Stimulated activated CD4-positive, alpha-beta T cell treated with anti-CD3 and anti-CD28 coated beads, TNF-alpha, amount 100 ng/mL, for 1 hour (primary cell): ENCODE data around the gene RUNX1.

ENCODE experiments used
- DNase-seq, 3 donors: peaks; one replicate each; pipeline ENCODE4 v3.0.0-alpha.2; 2020; ENCODE audit warnings: low read depth in 3 of 3, low spot score in 1 of 3

The RUNX1 gene

DNA sequence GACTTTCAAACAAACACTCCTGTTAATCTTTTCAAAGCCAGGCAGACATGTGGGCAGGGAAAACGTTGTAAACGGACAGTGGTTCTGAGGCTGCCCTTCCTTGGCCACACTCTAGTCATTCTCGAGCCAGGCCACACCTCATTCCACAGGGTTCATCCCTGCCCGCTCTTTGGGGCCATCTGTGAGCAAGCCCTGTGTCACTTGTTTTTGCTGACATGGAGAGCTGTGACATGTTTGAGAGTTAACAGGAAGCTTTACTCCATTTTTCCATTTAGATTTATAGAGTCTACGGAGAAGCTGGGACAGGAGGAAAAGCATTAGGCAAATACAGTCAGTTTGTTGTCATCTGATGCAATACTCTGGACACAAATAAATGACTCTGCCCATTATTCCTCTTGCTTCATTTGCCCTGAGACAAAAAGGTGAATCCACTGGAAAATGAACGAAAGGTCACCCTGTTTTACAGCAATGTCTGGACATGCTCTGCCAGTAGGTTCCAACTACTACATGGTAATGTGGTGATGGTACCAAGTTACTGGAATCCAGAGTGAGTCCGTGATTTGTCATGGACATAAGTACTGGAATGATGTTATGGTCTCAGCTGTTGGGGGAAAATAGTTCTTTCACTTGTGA, 253.4 kb downstream of the RUNX1 start:
- DNase-seq = no peak

- DNase-seq = no peak
Measured at GRCh38 chr21:34795175-34795547, 253.9 kb downstream of the RUNX1 start.

- no peak for DNase-seq
Measured at GRCh38 chr21:34794686-34795085, 254.4 kb downstream of the RUNX1 start.

DNA sequence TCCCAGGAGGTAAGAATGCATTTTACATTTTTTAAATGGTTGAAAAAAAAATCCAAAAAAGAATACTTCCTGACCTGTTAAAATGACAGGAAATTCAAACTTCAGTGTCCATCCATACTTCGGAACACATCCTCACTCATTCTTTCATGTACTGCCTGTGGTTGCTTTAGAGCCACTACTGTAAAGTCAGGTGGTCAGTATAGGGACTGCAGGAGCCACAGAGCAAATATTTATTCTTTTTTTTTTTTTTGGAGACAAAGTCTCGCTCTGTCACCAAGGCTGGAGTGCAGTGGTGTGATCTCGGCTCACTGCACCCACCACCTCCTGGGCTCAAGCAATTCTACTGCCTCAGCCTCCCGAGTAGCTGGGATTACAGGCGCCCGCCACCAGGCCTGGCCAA, 255.6 kb downstream of the RUNX1 start:
- no peak for DNase-seq

DNA sequence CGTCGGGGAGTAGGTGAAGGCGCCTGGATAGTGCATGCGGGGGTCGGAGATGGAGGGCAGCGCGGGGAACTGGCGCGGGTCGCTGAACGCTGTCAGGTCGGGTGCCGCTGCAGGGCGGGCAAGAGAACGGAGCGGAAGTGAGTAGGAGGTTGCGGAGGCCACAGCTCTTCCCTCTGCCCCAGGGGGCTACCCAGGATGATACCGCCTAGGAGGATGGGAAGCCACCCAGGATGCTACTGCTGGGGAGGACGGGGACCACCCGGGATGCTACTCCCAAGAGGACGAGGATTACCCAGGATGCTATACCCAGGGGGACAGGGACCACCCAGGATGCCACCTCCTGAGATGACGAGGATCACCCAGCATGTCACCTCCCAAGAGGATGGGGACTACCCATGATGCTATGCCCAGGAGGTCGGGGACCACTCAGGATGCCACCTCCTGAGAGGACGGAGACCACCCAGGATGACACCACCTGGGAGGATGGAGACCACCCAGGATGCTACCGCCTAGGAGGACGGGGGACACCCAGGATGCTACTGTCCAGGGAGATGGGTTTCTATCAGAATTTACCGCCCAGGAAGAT, 256.5 kb downstream of the RUNX1 start:
- no peak for DNase-seq

GRCh38 chr21:34791776-34792503, 257.2 kb downstream of the RUNX1 start:
- no peak for DNase-seq

GRCh38 chr21:34790834-34791233, 258.3 kb downstream of the RUNX1 start:
- DNase-seq = no peak

DNA sequence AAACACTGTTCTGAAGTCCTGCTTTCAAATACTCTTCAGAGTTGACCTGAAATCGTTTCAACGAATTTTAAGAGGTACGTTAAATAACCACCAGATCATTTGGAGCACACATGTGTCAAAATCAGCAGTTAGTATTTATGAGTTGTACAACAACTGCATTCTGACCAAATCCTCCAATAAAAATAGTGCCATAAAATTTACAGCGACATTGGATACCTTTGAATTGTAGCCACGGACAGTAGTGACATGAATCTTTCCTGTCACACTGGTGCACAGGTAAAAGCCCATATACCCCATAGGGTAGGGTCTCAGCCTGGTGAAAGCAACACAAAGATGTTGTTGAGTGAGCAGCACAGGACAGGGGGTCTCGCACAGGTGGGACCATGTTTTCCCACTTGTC, 258.8 kb downstream of the RUNX1 start:
- DNase-seq = no peak

GRCh38 chr21:34788879-34789278, 260.2 kb downstream of the RUNX1 start:
- DNase-seq = no peak

DNA sequence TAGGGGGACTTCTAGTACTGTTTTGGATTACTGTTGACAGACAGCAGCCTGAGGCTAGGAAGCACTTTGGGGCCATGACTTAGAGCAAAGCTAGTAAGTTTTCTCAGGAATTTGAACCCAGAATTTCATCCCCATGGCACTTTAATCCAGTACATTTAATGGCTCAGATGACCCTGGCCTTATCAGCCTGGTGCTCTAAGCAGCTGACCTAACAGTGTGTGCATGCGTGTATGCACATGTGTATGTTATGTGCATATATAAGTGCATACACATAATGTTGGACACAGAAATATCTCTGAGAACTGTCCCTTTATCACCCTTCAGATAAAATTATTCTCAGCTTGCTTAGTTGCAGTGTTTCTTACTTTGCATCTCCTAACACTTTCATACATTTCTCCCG, 265.3 kb downstream of the RUNX1 start:
- DNase-seq = no peak

DNA sequence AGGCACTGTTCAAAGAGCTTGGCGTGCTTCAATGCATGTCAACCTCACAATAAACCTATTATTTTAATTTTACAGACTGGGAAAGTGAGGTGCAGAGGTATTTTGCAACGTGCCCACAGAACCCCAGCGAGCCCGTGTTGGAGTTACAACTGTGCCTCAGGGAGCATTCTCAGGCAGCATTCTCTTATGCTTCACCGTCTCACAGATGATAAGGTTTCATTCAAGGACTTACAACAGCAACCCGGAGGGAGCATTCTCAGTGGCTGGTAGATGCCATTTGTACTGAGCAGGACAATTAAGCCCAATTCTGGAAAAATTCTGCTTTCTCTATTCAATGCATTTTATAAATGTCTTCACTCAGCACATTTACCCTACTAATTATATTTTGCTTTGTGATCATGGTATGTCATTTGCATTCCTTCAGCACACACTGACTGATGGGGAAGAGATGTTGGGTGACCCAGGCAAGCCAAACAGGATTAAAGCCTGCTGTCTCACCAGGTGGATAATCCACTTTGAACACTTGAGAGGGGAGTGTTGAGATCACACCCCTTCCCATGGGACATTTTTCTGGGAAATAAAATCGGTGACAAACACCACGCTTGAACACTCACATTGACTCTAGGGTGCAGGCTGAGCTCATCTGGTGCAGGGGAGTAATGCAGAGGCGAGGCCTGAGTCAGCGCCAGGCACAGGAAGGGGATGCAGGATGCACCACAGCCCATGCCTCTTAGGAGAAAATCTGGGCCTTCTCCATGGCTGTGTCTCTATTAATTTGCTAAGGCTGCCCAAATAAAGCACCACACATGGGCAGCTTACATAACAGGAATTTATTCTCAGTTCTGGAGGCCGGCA, 266.4 kb downstream of the RUNX1 start:
- DNase-seq = no peak

DNA sequence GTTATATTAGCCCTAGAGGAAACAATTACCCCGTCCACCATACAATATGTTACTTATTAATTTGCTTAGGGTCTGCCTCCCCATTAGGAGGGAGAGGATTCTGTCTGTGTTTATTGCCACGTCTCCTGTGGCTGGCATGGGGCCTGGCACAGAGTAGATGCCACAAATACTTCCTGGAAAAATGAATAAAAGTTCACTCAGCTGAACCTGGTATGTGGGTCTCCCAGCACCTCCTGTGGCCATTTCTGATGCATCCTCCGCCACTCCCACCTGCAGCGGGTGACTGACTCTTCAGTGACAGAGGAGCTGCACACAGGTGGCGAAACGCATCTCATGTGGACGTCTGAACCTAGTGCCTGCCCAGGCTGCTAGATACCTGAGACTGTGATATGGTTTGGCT, 267.6 kb downstream of the RUNX1 start:
- DNase-seq = no peak

DNA sequence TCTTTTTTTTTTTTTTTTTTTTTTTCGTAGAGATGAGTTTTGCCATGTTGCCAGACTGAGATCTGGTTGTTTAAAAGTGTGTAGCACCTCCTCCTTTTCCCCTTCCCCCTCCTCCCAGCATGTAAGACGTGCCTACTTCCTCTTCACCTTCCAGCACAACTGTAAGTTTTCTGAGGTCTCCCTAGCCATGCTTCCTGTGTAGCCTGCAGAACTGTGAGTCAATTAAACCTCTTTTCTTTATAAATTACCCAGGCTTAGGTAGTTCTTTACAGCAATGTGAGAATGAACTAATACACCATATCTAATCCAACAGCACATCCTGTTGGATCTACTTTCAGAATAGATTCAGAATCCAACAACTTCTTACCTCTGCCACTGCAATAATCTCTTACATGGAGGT, 269.2 kb downstream of the RUNX1 start:
- DNase-seq = no peak

DNA sequence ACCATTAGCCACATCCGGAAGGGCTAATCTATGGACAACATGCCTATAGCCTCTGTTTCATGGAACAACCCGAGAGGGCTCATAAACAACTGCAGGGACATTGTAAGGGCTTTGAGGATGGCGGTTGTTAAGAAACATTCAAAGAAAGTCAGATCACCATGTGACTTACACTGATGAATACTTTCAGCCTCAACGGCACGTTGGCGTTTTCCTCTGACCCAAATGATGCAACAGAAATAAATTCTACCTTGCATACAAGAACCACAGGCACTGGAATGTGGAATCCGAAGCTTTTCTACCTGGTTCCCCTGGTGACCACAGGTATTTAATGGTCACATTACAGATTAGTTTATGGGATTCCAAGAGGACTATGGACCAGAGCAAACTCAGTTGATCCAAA, 273.3 kb downstream of the RUNX1 start:
- DNase-seq = no peak

- DNase-seq = no peak
Measured at GRCh38 chr21:34774750-34775149, 274.4 kb downstream of the RUNX1 start.

DNA sequence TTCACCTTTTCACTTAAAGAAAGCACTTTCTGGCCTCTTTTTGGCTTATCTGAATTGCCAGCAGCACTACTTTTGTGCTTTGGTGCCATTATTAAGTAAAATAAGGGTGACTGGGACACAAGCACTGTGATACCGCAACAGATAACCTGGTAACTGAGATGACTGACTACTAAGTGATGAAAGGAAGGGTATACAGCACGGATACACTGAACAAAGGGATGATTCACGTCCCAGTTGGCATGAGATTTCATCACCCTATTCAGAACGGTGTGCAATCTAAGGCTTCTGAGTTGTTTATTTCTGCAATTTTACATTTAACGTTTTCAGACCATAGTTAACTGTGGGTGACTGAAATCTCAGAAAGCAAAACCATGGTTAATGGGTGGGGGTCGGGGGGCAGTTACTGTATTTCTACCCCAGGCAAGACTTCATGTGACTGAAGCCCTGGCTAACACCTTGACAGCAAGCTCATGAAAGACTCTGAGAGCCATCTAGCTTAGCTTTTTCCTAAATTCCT, 277.5 kb downstream of the RUNX1 start:
- DNase-seq = no peak

GRCh38 chr21:34770576-34770975, 278.5 kb downstream of the RUNX1 start:
- DNase-seq = no peak

DNA sequence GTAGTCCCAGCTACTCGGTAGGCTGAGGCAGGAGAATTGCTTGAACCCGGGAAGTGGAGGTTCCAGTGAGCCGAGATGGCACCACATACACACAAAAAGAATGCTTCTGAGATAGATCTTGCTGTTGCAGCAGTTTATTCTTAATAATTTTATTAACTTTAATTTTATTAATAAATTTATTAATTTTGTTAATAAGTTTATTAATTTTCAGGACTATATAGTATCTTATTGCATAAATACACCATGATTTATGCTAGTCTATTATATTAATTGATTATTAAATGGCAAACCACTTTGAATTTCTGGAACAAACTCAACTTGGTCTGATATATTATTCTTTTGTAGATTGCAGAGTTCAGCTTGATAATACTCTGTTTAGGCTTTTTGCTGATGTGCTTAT, 280.8 kb downstream of the RUNX1 start:
- DNase-seq = no peak

GRCh38 chr21:34766862-34767261, 282.2 kb downstream of the RUNX1 start:
- no peak for DNase-seq

GRCh38 chr21:34765619-34766018, 283.5 kb downstream of the RUNX1 start:
- DNase-seq = no peak

DNA sequence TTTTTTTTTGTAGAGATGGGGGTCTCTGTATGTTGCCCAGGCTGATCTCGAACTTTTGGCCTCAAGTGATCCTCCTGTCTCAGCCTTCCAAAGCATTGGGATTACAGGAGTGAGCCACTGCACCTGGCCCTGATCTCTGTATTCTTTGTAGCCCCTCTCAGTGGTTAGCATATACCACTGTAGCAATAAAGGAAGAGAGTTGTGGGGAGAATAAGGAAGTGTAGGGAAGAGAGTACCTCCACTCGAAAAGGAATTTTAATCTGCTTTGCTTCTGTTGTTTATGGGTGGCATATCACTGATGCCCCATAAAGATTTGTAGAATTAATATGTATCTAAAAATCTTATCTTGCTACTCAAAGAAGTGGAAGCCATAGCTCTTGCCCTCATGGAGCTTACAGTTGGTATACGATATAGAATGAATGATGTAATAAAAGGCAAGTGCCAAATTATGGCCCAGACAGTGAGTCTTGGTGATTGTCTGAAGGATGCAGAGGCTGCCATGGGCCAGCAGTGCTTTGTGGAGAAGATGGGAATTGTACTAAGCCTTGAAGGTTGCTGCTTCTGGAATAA, 284.3 kb downstream of the RUNX1 start:
- no peak for DNase-seq
